Body of pancreas (tissue), 4 donors: ENCODE data around the gene MYCBP2. TPM values are rescaled to one million over a fixed set of nuclear protein-coding genes. Genes with fewer than 3 reads are reported as not detected.

Source experiments
- ATAC-seq: fragments of 150-250 bp; one replicate; pipeline ENCODE4 v1.9.1; 2016
- DNase-seq, 4 donors: peaks; one replicate each; pipeline ENCODE4 v3.0.0-alpha.2; 2019
- H3K27ac ChIP-seq, 4 donors: fragments of 200-600 bp; sonication (generic); 1 replicate in 3 of 4; 2 replicates in 1 of 4; pipeline versions ENCODE4 v1.5.1 to v1.6.1; 2016 to 2019; ENCODE audit warnings: mild to moderate bottlenecking in 1 of 4, mixed read lengths in 1 of 4, moderate library complexity in 1 of 4
- H3K27me3 ChIP-seq, 2 donors: fragments of 200-600 bp; sonication (generic); one replicate each; pipeline ENCODE4 v1.6.0; 2016; ENCODE audit warnings: mild to moderate bottlenecking in 1 of 2
- H3K36me3 ChIP-seq, 2 donors: fragments of 200-600 bp; sonication (generic); replicated peaks in 1 of 2; 2 replicates each; pipeline ENCODE4 v1.5.1; 2016; ENCODE audit warnings: low read depth in 2 of 2; ENCODE audit not compliant: insufficient read depth in 1 of 2
- H3K4me1 ChIP-seq: fragments of 200-600 bp; sonication (generic); one replicate; pipeline ENCODE4 v1.6.0; 2016
- H3K4me3 ChIP-seq, 2 donors: fragments of 200-600 bp; sonication (generic); 1 replicate in 1 of 2; 2 replicates in 1 of 2; pipeline ENCODE4 v1.5.1; 2016 to 2019
- H3K9me3 ChIP-seq, 3 donors: fragments of 200-600 bp; sonication (generic); 1 replicate in 2 of 3; 2 replicates in 1 of 3; pipeline ENCODE4 v1.5.1; 2016
- CTCF ChIP-seq, 7 experiments: fragments of 450-650 bp in 4 of 7; fragments of 200-600 bp in 3 of 7; sonication (generic) in 3 of 7; IDR thresholded peaks; one replicate each; pipeline ENCODE4 v1.5.1; 2016 to 2019; ENCODE audit warnings: antibody characterized with exemption in 7 of 7
- POLR2A ChIP-seq, 3 donors: fragments of 450-650 bp; IDR thresholded peaks; one replicate each; pipeline ENCODE4 v1.6.1; 2016; ENCODE audit warnings: antibody characterized with exemption in 3 of 3, mild to moderate bottlenecking in 2 of 3
- WGBS, 2 donors: methylation state at CpG; one replicate each; pipeline ENCODE4 v1.1.5; 2017; 5-methylcytosine and 5-hydroxymethylcytosine counted together
- intact Hi-C: fragments of 100-400 bp; cut with DNase I; formaldehyde crosslinking; loops from one replicate; pipeline ENCODE4 v1.15.1; 2023
- total RNA-seq, 2 donors: library from RNA; depleted of rRNA; stranded (reverse); fragments of >200 nt; gene quantifications; one replicate each; pipeline ENCODE4 v1.1.0, GENCODE V29; 2016

MYCBP2 gene
- total RNA-seq, 2 donors from 2014 or later: 85.9 to 127 TPM

DNA sequence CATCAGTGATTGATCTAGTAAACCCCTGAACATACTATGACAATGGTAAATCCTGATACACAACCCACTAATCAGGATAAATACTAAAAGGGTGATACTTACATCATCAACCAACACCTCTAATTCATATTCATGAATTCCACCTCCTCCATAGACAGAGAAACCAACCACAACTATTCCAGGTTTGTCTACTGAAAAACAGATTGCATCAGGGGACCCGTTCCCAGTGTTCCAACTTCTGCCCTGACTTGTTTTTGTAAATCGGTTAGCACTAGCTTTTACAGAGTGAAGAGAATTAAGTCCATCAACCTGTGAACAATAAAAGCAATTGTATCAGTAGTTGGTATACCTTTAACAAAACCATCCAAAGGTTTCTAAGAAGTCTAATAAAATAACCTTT lies 149.2 kb downstream of the MYCBP2 start:
- Histone ChIP-seq H3K27me3 (no peaks in the 10 kb centered on the region), H3K27ac (no peak overlapping the region), H3K4me1 (no peaks in the 10 kb centered on the region), H3K4me3 (no peak overlapping the region), H3K36me3 (peaks cover 0 to 28% of the 10 kb centered on the region in 2 donors), H3K9me3 (no peaks in the 10 kb centered on the region)
- ATAC-seq (no peak), DNase-seq (no peak)
- WGBS, 2 donors: 94 to 99% methylated on average over 2 of the region's 2 CpGs
- TF ChIP-seq POLR2A (IDR thresholded peaks at IDR 0.05): no peak
- no peak for TF ChIP-seq CTCF (IDR thresholded peaks at IDR 0.05)
- intact Hi-C loops: no loop called here

DNA sequence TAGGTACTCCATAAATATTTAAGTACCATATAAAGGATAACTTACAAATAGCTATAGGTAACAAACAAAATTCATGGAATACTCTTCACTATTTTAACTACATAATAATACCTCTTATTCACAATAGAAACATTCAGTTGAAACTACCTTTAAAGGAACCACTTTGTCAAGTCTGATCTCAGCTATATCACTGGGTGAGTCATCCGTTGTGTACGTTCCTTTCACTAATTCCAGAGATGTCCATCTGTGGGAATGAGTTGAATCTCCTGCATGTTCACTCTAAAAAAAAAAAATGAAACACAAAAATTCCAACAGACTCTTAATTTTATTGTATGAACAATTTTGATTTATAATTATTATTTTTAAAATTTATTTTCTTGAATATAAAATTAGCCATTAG lies 150.5 kb downstream of the MYCBP2 start:
- no peaks in the 10 kb centered on the region for H3K9me3 ChIP-seq
- peaks cover 0 to 30% of the 10 kb centered on the region in 2 donors for H3K36me3 ChIP-seq
- H3K27me3 ChIP-seq: no peaks in the 10 kb centered on the region
- WGBS, 2 donors: 86 to 92% methylated on average over 2 of the region's 2 CpGs
- H3K4me3 ChIP-seq: no peak overlapping the region
- H3K4me1 ChIP-seq: no peaks in the 10 kb centered on the region
- ATAC-seq: no peak
- TF ChIP-seq POLR2A (IDR thresholded peaks at IDR 0.05): no peak
- no peak for TF ChIP-seq CTCF (IDR thresholded peaks at IDR 0.05)
- DNase-seq: no peak
- intact Hi-C loops: no loop called here
- H3K27ac ChIP-seq: no peak overlapping the region

DNA sequence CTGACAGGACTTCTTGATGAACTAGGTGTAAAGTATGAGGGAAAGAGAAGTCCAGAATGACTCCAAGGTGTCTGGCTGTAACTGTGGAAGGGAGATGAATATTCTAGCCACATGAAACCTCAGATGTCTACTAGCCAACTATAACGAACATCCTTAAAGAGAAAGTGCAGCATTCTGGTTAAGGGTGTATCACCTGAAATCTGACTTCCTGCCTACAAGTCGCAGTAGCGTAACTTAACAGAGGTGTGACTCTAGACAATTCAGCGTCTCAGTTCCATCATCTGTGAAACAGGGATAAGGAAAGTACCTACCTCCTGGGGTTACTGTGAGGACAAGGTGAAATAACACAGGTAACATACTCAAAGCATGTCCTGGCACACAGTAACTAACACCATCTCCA lies 154.2 kb downstream of the MYCBP2 start:
- DNase-seq (no peak), ATAC-seq (no peak)
- Histone ChIP-seq H3K9me3 (no peaks in the 10 kb centered on the region), H3K27me3 (no peaks in the 10 kb centered on the region), H3K36me3 (peaks cover 4 to 18% of the 10 kb centered on the region in 2 donors), H3K27ac (no peak overlapping the region), H3K4me1 (no peaks in the 10 kb centered on the region), H3K4me3 (no peak overlapping the region)
- TF ChIP-seq CTCF (IDR thresholded peaks at IDR 0.05) (no peak), POLR2A (IDR thresholded peaks at IDR 0.05) (no peak)
- WGBS, 2 donors: 97 to 98% methylated on average over 4 of the region's 4 CpGs
- intact Hi-C loops: no loop called here

DNA sequence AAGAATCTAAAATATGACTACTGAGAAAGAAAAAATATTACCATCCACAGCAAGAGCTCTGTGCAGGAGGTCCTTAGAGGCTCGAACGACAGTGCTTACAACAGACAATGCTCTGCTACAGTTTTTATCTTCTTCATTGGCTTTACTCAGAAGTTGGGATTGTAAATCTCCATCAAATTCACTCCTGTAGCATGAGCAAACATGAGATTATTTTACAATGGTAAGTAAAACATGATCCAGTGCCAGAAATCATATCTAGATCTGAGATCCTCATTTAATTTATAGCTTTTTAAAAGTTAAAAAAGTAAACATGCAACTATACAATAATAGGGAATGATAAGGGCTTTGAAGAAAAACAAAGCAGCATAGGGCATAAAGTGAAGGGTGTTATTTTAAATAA lies 155.4 kb downstream of the MYCBP2 start:
- Histone ChIP-seq H3K4me3 (no peak overlapping the region), H3K27me3 (no peaks in the 10 kb centered on the region), H3K36me3 (peaks cover 4 to 18% of the 10 kb centered on the region in 2 donors), H3K27ac (no peak overlapping the region), H3K9me3 (no peaks in the 10 kb centered on the region), H3K4me1 (no peaks in the 10 kb centered on the region)
- ATAC-seq (no peak), DNase-seq (no peak)
- intact Hi-C loops: no loop called here
- WGBS, 2 donors: 91 to 98% methylated on average over 2 of the region's 2 CpGs
- TF ChIP-seq POLR2A (IDR thresholded peaks at IDR 0.05) (no peak), CTCF (IDR thresholded peaks at IDR 0.05) (no peak)

DNA sequence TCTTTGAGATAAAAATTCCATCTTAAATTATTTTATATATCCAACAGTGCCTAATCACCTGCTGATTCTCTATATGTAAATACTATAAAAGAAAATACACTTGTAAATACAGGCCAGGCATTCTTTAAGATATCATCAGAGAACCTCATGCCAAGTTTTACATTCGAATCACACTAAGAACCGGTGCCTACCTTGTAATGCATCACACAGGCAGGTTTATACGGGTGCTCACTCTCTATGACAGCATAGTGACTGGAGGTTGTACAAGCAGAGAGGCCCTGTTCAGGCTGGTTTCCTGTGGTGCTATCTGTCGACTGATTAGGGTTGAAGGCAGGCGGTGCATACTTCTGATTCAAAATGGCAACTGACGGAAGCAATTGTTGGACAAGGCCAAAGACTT lies 158.7 kb downstream of the MYCBP2 start:
- DNase-seq: no peak
- Histone ChIP-seq H3K4me3 (no peak overlapping the region), H3K4me1 (no peaks in the 10 kb centered on the region), H3K27ac (no peak overlapping the region), H3K36me3 (peaks cover 4 to 16% of the 10 kb centered on the region in 2 donors), H3K27me3 (no peaks in the 10 kb centered on the region), H3K9me3 (no peaks in the 10 kb centered on the region)
- no peak for TF ChIP-seq CTCF (IDR thresholded peaks at IDR 0.05)
- TF ChIP-seq POLR2A (IDR thresholded peaks at IDR 0.05): no peak
- 93% methylated on average over 6 of the region's 6 CpGs for WGBS, 2 donors
- no peak for ATAC-seq
- intact Hi-C loops: no loop called here
